Esophagus squamous epithelium (tissue), 4 donors: ENCODE data around the gene TSHR.

ENCODE experiments used
- CTCF ChIP-seq, 6 experiments: fragments of 450-650 bp in 4 of 6; fragments of 200-600 bp in 2 of 6; sonication (generic) in 2 of 6; IDR thresholded peaks; one replicate each; pipeline ENCODE4 v1.5.1; 2016 to 2019; ENCODE audit warnings: antibody characterized with exemption in 6 of 6, mild to moderate bottlenecking in 4 of 6, moderate library complexity in 4 of 6
- POLR2A ChIP-seq, 4 donors: fragments of 450-650 bp; IDR thresholded peaks; one replicate each; pipeline ENCODE4 v1.6.1; 2017; ENCODE audit warnings: antibody characterized with exemption in 4 of 4, mild to moderate bottlenecking in 4 of 4, moderate library complexity in 3 of 4

- TF ChIP-seq CTCF (IDR thresholded peaks at IDR 0.05) (no peak), POLR2A (IDR thresholded peaks at IDR 0.05) (no peak)
Observed at GRCh38 chr14:81178063-81178462, 222.6 kb downstream of the TSHR start.
